K562 (cell line): Measurements from ENCODE around the gene SIDT2. TPM values are rescaled to one million over a fixed set of nuclear protein-coding genes. Genes with fewer than 3 reads are reported as not detected.

ENCODE experiments used
- ATAC-seq: fragments of 200-7000 bp; cut with Tn5 transposase; 3 replicates; pipeline ENCODE4 v1.9.1; 2020; ENCODE audit warnings: moderate library complexity
- BruUV-seq: library from RNA; stranded (reverse); fragments of 400-500 nt; replicated peaks from 2 replicates; lab custom pipeline; 2021; lab: Mats Ljungman, UMichigan
- CTCF ChIA-PET: fragments of 300-600 bp; formaldehyde crosslinking; extraction: SDS; loops from one replicate; lab custom pipeline; 2021; ENCODE audit warnings: low intra/inter-chr PET ratio; lab: Yijun Ruan, JAX
- POLR2A ChIA-PET: fragments of 300-600, 350-650 bp; sonication (Branson Sonifier 250); formaldehyde crosslinking; extraction: SDS; loops from one replicate; lab custom pipeline; 2021; ENCODE audit warnings: antibody characterized with exemption, inconsistent platforms; lab: Yijun Ruan, JAX
- DNase-seq, 4 experiments: peaks; one replicate each; pipeline versions ENCODE4 v3.0.0 to v3.0.0-alpha.2; 2011 to 2018; ENCODE audit warnings: low spot score in 3 of 4, mixed read lengths in 3 of 4; ENCODE audit errors: extremely low read depth in 1 of 4
- FAIRE-seq: peaks from 2 replicates; lab custom pipeline; 2011; peaks lifted over from hg19 to GRCh38; lab: Jason Lieb, UNC
- H2AFZ ChIP-seq: 2 replicates; pipeline ENCODE4 v1.6.0; 2011; ENCODE audit warnings: low read depth, low read length, control low read depth, inconsistent platforms
- H3K27ac ChIP-seq: fragments of 200-600 bp; 3 replicates; pipeline ENCODE4 v1.8.0; 2011; ENCODE audit warnings: low read depth, mild to moderate bottlenecking, control low read depth, inconsistent platforms, low read length, moderate library complexity, mixed read lengths; ENCODE audit errors: extremely low read depth
- H3K27me3 ChIP-seq, 2 experiments: fragments of 300-600 bp in 1 of 2; 2 replicates in 1 of 2; 3 replicates in 1 of 2; pipeline versions ENCODE4 v1.6.0 to v1.8.0; 2011; ENCODE audit warnings: inconsistent platforms in 2 of 2, low read length in 2 of 2, mild to moderate bottlenecking in 1 of 2, mixed read lengths in 1 of 2, moderate library complexity in 1 of 2; ENCODE audit not compliant: control insufficient read depth in 2 of 2, insufficient read depth in 2 of 2
- H3K36me3 ChIP-seq: fragments of 300-600 bp; 3 replicates; pipeline ENCODE4 v1.8.0; 2011; ENCODE audit warnings: mild to moderate bottlenecking, low read length, inconsistent platforms; ENCODE audit not compliant: control insufficient read depth, insufficient read depth
- H3K4me1 ChIP-seq, 2 experiments: fragments of 200-600 bp in 1 of 2; replicated peaks in 1 of 2; 2 replicates in 1 of 2; 3 replicates in 1 of 2; pipeline versions ENCODE4 v1.5.1 to v1.8.0; 2011; ENCODE audit warnings: inconsistent platforms in 2 of 2, low read length in 2 of 2, mild to moderate bottlenecking in 1 of 2, mixed read lengths in 1 of 2, moderate library complexity in 1 of 2; ENCODE audit not compliant: control insufficient read depth in 2 of 2, insufficient read depth in 2 of 2
- H3K4me2 ChIP-seq: 2 replicates; pipeline ENCODE4 v1.6.1; 2011; ENCODE audit warnings: low read length, control low read depth, inconsistent platforms, mixed read lengths; ENCODE audit not compliant: insufficient read depth
- H3K4me3 ChIP-seq: fragments of 200-600 bp; sonication (generic), shearing (Covaris generic); 2 replicates; pipeline ENCODE4 v1.5.1; 2016; ENCODE audit warnings: control low read depth, inconsistent platforms
- H3K79me2 ChIP-seq: fragments of 200-600 bp; 3 replicates; pipeline ENCODE4 v1.8.0; 2011; ENCODE audit warnings: low read length, inconsistent platforms; ENCODE audit not compliant: control insufficient read depth, insufficient read depth
- H3K9ac ChIP-seq, 2 experiments: 2 replicates each; pipeline versions ENCODE4 v1.6.0 to v1.6.1; 2011; ENCODE audit warnings: low read depth in 2 of 2, low read length in 2 of 2, control low read depth in 1 of 2, inconsistent platforms in 1 of 2, mild to moderate bottlenecking in 1 of 2, mixed read lengths in 1 of 2; ENCODE audit not compliant: insufficient read depth in 1 of 2
- H3K9me1 ChIP-seq: one replicate; pipeline ENCODE4 v1.6.0; 2011; ENCODE audit warnings: inconsistent platforms, mild to moderate bottlenecking, low read length, moderate library complexity; ENCODE audit not compliant: control insufficient read depth, insufficient read depth
- H3K9me3 ChIP-seq: replicated peaks from 2 replicates; pipeline ENCODE4 v1.5.1; 2011; ENCODE audit warnings: low read depth, low read length, inconsistent platforms; ENCODE audit not compliant: control insufficient read depth, insufficient read depth
- H4K20me1 ChIP-seq: replicated peaks from 2 replicates; pipeline ENCODE4 v1.6.1; 2011; ENCODE audit warnings: low read length, inconsistent platforms, mixed read lengths; ENCODE audit not compliant: control insufficient read depth, insufficient read depth
- CHD2 ChIP-seq: IDR thresholded peaks from 2 replicates; pipeline ENCODE4 v1.6.1; 2011; ENCODE audit warnings: low read depth, low read length
- ZNF695 ChIP-seq: fragments of 450-650 bp; formaldehyde crosslinking; IDR thresholded peaks from 2 replicates; pipeline ENCODE4 v1.4.0; 2020; ENCODE audit warnings: mild to moderate bottlenecking, moderate library complexity
- WGBS: fragments of 100-300 bp; shearing (Covaris generic); methylation state at CpG from one replicate; pipeline ENCODE4 v1.1.6; 2016; ENCODE audit warnings: low coverage, mixed read lengths; ENCODE audit not compliant: insufficient coverage; ENCODE audit errors: missing lambda C conversion rate; 5-methylcytosine and 5-hydroxymethylcytosine counted together
- in situ Hi-C: fragments of 300-500 bp; cut with MboI; formaldehyde crosslinking; loops from 4 replicates; pipeline ENCODE4 v1.15.0; 2018; ENCODE audit warnings: inconsistent platforms, mixed read lengths
- intact Hi-C: fragments of 100-400 bp; cut with micrococcal nuclease; formaldehyde crosslinking; loops from 2 replicates; pipeline ENCODE4 v1.14.2; 2022
- polyA plus RNA-seq, 8 experiments: library from polyadenylated mRNA; depleted of rRNA in 4 of 8; stranded (reverse) in 5 of 8; unstranded in 3 of 8; fragments of >200 nt; fragmentation: Nextera tagmentation in 2 of 8; fragmentation: Illumina TruSeq in 1 of 8; extraction: Ambion mirVana in 2 of 8; extraction: Trizol in 1 of 8; gene quantifications; 2 replicates each; pipeline versions ENCODE4 v1.2.1 to v1.2.3, GENCODE V29; 2011 to 2014; ENCODE audit warnings: inconsistent platforms in 1 of 8, missing spikeins in 1 of 8
- total RNA-seq, 7 experiments: library from RNA; depleted of rRNA in 6 of 7; stranded (reverse); fragments of >200 nt in 6 of 7; fragmentation: Illumina TruSeq in 2 of 7; extraction: Trizol in 2 of 7; gene quantifications; 2 replicates each; pipeline versions ENCODE4 v1.2.1 to v1.2.3, GENCODE V29; 2011 to 2021; ENCODE audit warnings: low replicate concordance in 1 of 7
- TF ChIP-seq, protein P1 (sequence below): fragments of 450-650 bp; IDR thresholded peaks from 2 replicates; pipeline ENCODE4 v1.6.1; 2016; ENCODE audit warnings: mild to moderate bottlenecking, moderate library complexity

The SIDT2 gene
- total and polyA plus RNA-seq, 9 of the 15 experiments (the other 6 are each of a cell fraction or from before 2014, with no cell fraction given), result 2.4 to 20.2 (median 6.5) TPM

DNA sequence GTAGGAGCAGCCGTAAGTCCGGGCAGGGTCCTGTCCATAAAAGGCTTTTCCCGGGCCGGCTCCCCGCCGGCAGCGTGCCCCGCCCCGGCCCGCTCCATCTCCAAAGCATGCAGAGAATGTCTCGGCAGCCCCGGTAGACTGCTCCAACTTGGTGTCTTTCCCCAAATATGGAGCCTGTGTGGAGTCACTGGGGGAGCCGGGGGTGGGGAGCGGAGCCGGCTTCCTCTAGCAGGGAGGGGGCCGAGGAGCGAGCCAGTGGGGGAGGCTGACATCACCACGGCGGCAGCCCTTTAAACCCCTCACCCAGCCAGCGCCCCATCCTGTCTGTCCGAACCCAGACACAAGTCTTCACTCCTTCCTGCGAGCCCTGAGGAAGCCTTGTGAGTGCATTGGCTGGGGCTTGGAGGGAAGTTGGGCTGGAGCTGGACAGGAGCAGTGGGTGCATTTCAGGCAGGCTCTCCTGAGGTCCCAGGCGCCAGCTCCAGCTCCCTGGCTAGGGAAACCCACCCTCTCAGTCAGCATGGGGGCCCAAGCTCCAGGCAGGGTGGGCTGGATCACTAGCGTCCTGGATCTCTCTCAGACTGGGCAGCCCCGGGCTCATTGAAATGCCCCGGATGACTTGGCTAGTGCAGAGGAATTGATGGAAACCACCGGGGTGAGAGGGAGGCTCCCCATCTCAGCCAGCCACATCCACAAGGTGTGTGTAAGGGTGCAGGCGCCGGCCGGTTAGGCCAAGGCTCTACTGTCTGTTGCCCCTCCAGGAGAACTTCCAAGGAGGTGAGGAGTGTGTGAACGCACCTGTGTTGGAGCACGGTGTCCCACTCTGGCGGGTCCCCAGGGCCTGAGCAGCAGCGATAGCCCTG lies 20.7 kb downstream of the SIDT2 start, which contains the start of gene TAGLN:
Gene TAGLN, plus strand, starts transcription at position 318 of the 863 bp plus-strand sequence. CDS start 3,644 bp downstream, outside the sequence.
- no peak within 1 kb of the TSS for H2AFZ ChIP-seq
- FAIRE-seq (no peak), DNase-seq (no peak), ATAC-seq (no peak)
- no peaks in the 10 kb centered on the region; the same call in none of the 2 replicates for H4K20me1 ChIP-seq
- H3K27me3 ChIP-seq, result no peaks in the 10 kb centered on the region
- peaks cover 0 to 34% of the 10 kb centered on the region in 2 experiments; a peak in 3 of 5 replicates for H3K4me1 ChIP-seq
- 73% methylated on average over 29 of the region's 34 CpGs for WGBS
- intact Hi-C loops (no loop called here), in situ Hi-C loops (no loop called here)
- no TSS peak for BruUV-seq
- no peaks in the 10 kb centered on the region for H3K9me1 ChIP-seq
- H3K9ac ChIP-seq, result peak within 1 kb of the TSS in 1 of 2 experiments; percentile 56; a peak in 2 of 4 replicates
- ChIA-PET CTCF (no interaction called here), POLR2A (interaction anchor here (0.7 to 1.2 kb wide), 2 partner anchors 21 to 356 kb away, joined by 3 read pairs; no protein-coding TSS in a partner anchor)
- no peak within 1 kb of the TSS for H3K4me3 ChIP-seq
- H3K79me2 ChIP-seq, result no peaks in the 10 kb centered on the region
- H3K9me3 ChIP-seq, result no peaks in the 10 kb centered on the region
- H3K4me2 ChIP-seq, result no peak within 1 kb of the TSS
- no peak within 1 kb of the TSS for H3K27ac ChIP-seq
- H3K36me3 ChIP-seq, result peaks cover 4% of the 10 kb centered on the region; the same call in 2 of the 3 replicates
- TF ChIP-seq ZNF695 (CRISPR knock-in tag), result no peak
- TF ChIP-seq, protein P1, sequence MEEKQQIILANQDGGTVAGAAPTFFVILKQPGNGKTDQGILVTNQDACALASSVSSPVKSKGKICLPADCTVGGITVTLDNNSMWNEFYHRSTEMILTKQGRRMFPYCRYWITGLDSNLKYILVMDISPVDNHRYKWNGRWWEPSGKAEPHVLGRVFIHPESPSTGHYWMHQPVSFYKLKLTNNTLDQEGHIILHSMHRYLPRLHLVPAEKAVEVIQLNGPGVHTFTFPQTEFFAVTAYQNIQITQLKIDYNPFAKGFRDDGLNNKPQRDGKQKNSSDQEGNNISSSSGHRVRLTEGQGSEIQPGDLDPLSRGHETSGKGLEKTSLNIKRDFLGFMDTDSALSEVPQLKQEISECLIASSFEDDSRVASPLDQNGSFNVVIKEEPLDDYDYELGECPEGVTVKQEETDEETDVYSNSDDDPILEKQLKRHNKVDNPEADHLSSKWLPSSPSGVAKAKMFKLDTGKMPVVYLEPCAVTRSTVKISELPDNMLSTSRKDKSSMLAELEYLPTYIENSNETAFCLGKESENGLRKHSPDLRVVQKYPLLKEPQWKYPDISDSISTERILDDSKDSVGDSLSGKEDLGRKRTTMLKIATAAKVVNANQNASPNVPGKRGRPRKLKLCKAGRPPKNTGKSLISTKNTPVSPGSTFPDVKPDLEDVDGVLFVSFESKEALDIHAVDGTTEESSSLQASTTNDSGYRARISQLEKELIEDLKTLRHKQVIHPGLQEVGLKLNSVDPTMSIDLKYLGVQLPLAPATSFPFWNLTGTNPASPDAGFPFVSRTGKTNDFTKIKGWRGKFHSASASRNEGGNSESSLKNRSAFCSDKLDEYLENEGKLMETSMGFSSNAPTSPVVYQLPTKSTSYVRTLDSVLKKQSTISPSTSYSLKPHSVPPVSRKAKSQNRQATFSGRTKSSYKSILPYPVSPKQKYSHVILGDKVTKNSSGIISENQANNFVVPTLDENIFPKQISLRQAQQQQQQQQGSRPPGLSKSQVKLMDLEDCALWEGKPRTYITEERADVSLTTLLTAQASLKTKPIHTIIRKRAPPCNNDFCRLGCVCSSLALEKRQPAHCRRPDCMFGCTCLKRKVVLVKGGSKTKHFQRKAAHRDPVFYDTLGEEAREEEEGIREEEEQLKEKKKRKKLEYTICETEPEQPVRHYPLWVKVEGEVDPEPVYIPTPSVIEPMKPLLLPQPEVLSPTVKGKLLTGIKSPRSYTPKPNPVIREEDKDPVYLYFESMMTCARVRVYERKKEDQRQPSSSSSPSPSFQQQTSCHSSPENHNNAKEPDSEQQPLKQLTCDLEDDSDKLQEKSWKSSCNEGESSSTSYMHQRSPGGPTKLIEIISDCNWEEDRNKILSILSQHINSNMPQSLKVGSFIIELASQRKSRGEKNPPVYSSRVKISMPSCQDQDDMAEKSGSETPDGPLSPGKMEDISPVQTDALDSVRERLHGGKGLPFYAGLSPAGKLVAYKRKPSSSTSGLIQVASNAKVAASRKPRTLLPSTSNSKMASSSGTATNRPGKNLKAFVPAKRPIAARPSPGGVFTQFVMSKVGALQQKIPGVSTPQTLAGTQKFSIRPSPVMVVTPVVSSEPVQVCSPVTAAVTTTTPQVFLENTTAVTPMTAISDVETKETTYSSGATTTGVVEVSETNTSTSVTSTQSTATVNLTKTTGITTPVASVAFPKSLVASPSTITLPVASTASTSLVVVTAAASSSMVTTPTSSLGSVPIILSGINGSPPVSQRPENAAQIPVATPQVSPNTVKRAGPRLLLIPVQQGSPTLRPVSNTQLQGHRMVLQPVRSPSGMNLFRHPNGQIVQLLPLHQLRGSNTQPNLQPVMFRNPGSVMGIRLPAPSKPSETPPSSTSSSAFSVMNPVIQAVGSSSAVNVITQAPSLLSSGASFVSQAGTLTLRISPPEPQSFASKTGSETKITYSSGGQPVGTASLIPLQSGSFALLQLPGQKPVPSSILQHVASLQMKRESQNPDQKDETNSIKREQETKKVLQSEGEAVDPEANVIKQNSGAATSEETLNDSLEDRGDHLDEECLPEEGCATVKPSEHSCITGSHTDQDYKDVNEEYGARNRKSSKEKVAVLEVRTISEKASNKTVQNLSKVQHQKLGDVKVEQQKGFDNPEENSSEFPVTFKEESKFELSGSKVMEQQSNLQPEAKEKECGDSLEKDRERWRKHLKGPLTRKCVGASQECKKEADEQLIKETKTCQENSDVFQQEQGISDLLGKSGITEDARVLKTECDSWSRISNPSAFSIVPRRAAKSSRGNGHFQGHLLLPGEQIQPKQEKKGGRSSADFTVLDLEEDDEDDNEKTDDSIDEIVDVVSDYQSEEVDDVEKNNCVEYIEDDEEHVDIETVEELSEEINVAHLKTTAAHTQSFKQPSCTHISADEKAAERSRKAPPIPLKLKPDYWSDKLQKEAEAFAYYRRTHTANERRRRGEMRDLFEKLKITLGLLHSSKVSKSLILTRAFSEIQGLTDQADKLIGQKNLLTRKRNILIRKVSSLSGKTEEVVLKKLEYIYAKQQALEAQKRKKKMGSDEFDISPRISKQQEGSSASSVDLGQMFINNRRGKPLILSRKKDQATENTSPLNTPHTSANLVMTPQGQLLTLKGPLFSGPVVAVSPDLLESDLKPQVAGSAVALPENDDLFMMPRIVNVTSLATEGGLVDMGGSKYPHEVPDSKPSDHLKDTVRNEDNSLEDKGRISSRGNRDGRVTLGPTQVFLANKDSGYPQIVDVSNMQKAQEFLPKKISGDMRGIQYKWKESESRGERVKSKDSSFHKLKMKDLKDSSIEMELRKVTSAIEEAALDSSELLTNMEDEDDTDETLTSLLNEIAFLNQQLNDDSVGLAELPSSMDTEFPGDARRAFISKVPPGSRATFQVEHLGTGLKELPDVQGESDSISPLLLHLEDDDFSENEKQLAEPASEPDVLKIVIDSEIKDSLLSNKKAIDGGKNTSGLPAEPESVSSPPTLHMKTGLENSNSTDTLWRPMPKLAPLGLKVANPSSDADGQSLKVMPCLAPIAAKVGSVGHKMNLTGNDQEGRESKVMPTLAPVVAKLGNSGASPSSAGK, result no peak
- no peak for TF ChIP-seq CHD2
